HG02938 (cell line): Measurements from ENCODE around the gene SPAG9.
"Not testable (repeated sequence)": the region's sequence is repeated elsewhere in the genome, so short reads cannot be mapped to it uniquely, and the experiment has no call there.

Experiments used
- ATAC-seq: cut with Tn5 transposase; IDR thresholded peaks from one replicate; pipeline ENCODE4 v1.9.1; 2021; ENCODE audit warnings: mild to moderate bottlenecking, moderate library complexity; ENCODE audit not compliant: unreplicated experiment

The SPAG9 gene

GRCh38 chr17:51097708-51098446, 22.8 kb downstream of the SPAG9 start:
- ATAC-seq = no peak

- ATAC-seq = no peak
Observed at GRCh38 chr17:51091635-51092034, 29.0 kb downstream of the SPAG9 start.

GRCh38 chr17:51088868-51089267, 31.8 kb downstream of the SPAG9 start:
- not testable (repeated sequence) for ATAC-seq

- ATAC-seq = no peak
Observed at GRCh38 chr17:51088287-51088686, 32.4 kb downstream of the SPAG9 start.

GRCh38 chr17:51087072-51087757, 33.5 kb downstream of the SPAG9 start:
- no peak for ATAC-seq

GRCh38 chr17:51085150-51085805, 35.4 kb downstream of the SPAG9 start:
- no peak for ATAC-seq

- no peak for ATAC-seq
Observed at GRCh38 chr17:51083981-51084380, 36.7 kb downstream of the SPAG9 start.

GRCh38 chr17:51083364-51083763, 37.3 kb downstream of the SPAG9 start:
- not testable (repeated sequence) for ATAC-seq

GRCh38 chr17:51079049-51079448, 41.6 kb downstream of the SPAG9 start:
- ATAC-seq = no peak

- ATAC-seq = no peak
Observed at GRCh38 chr17:51078009-51078592, 42.6 kb downstream of the SPAG9 start.

GRCh38 chr17:51076821-51077220, 43.8 kb downstream of the SPAG9 start:
- no peak for ATAC-seq

- ATAC-seq = no peak
Observed at GRCh38 chr17:51071556-51071955, 49.1 kb downstream of the SPAG9 start.

- ATAC-seq = no peak
Observed at GRCh38 chr17:51065466-51065865, 55.2 kb downstream of the SPAG9 start.

GRCh38 chr17:51064061-51064735, 56.5 kb downstream of the SPAG9 start:
- no peak for ATAC-seq

GRCh38 chr17:51060396-51060795, 60.3 kb downstream of the SPAG9 start:
- ATAC-seq = no peak

GRCh38 chr17:51059781-51060180, 60.9 kb downstream of the SPAG9 start:
- no peak for ATAC-seq

GRCh38 chr17:51057534-51057933, 63.1 kb downstream of the SPAG9 start:
- no peak for ATAC-seq

- ATAC-seq = no peak
Observed at GRCh38 chr17:51056813-51057510, 63.7 kb downstream of the SPAG9 start.

GRCh38 chr17:51054748-51055147, 65.9 kb downstream of the SPAG9 start:
- ATAC-seq = no peak

- no peak for ATAC-seq
Observed at GRCh38 chr17:51052235-51052634, 68.4 kb downstream of the SPAG9 start.
